C1 segment of cervical spinal cord (tissue), 14 donors: ENCODE measurements around the gene TMEM50B.
A peak's percentile ranks its signal among the peaks of the same experiment; 100 is the strongest.
"Not testable (repeated sequence)": the region's sequence is repeated elsewhere in the genome, so short reads cannot be mapped to it uniquely, and the experiment has no call there.

Experiments
- DNase-seq, 14 donors: peaks; one replicate each; lab custom pipeline; 2025; lab: John Stamatoyannopoulos, UW

Gene TMEM50B

GRCh38 chr21:33478182-33478581 is 1.6 kb downstream of the TMEM50B start:
- DNase-seq: no peak

- DNase-seq: no peak
These were observed 2.7 kb downstream of the TMEM50B start for GRCh38 chr21:33477066-33477465.

- no peak for DNase-seq
These were observed 6.4 kb downstream of the TMEM50B start for GRCh38 chr21:33473344-33473743.

- no peak for DNase-seq
These were observed 9.1 kb downstream of the TMEM50B start for GRCh38 chr21:33470701-33471100.

GRCh38 chr21:33469183-33469582 is 10.6 kb downstream of the TMEM50B start:
- not testable (repeated sequence) for DNase-seq

GRCh38 chr21:33461538-33462250 is 18.1 kb downstream of the TMEM50B start:
- DNase-seq: no peak

GRCh38 chr21:33458861-33459260 is 20.9 kb downstream of the TMEM50B start:
- no peak for DNase-seq

- DNase-seq: no peak
These were observed 23.9 kb downstream of the TMEM50B start for GRCh38 chr21:33455686-33456446.

DNA sequence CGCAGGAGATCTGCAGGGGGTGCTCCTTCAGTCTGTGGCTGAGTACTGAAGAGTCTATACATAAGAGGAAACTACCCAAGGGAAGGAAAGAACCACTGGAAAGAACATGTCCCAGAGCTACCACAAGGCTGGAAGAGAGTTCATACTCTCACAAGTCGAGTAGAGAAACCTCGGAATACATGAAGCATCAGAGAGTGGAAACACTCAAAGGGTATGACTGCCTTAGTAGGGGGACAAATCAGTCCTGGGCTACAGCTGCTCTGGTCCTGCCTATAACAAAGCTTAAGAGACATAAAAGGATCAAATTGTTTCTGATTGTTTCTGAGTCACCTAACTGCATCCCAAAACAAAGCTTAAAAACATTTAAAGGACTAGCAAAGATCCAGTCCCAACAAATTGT is 27.4 kb downstream of the TMEM50B start:
- no peak for DNase-seq

DNA sequence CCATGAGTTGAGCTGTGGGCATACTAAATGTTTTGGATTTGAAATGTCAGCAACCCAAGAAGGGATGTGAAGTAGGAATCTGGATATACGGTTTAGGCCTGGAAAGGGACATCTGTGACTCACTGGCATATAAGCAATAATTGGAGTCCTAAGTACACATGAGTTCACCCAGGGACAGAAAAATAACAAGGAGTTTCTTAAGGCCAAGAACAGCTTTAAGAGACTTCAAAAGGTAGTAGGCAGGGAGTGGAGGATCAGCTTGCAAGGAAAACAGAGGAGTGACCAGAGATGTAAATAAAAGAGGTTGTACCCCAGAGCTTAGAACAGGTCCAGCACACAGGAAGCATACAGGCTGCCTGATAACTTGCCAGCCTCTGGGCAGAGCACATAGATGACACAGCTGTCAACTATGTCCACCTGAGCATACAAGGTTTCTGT is 28.1 kb downstream of the TMEM50B start:
- DNase-seq: no peak

GRCh38 chr21:33449616-33450015 is 30.2 kb downstream of the TMEM50B start:
- DNase-seq: no peak

DNA sequence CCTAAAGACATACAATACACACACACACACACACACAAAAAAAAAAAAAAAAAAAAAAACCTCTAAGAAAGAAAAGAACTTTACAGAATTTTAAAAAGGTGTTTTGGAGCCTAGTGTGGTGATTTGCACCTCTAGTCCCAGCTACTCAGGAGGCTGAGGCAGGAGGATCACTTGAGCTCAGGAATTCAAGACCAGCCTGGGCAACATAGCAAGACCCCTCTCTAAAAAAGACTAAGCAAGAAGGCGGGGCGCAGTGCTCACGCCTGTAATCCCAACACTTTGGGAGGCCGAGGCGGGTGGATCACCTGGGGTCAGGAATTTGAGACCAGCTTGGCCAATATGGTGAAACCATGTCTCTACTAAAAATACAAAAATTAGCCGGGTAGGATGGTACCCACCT is 33.2 kb downstream of the TMEM50B start:
- DNase-seq: not testable (repeated sequence)

DNA sequence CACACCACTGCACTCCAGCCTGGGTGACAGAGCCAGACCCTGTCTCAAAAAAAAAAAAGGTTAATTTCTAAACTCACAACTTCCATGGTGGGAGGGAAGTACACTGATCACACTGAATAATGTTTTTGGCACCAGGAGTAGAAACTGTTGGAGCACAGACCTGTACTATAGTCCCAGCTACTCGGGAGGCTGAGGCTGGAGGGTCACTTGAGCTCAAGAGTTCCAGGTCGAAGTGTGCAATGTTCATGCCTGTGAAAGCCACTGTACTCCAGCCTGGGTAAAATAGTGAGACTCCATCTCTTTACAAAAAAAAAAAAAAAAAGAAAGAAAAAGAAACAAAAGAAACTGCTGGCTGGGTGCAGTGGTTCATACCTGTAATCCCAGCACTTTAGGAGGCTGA is 35.3 kb downstream of the TMEM50B start:
- DNase-seq: no peak

DNA sequence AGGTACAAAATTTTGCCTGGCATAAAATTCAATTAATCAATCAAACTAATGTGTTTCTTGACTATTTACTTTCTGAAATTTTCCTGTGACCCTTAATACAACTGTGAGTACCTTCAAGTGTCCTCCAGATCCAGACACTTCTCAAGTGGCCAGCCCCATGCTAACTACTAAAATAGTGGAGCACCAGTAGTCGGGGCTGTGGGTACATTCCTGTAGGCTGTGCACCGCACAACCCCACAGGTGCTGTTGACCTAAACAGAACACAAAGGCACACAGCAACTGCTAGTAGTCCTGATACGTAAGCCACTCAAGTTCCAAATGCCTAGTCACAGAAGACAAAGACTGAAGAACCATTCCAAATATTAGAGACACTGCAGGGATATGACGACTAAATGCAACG is 36.6 kb downstream of the TMEM50B start:
- no peak for DNase-seq

- no peak for DNase-seq
These were observed 38.0 kb downstream of the TMEM50B start for GRCh38 chr21:33441489-33442477.

DNA sequence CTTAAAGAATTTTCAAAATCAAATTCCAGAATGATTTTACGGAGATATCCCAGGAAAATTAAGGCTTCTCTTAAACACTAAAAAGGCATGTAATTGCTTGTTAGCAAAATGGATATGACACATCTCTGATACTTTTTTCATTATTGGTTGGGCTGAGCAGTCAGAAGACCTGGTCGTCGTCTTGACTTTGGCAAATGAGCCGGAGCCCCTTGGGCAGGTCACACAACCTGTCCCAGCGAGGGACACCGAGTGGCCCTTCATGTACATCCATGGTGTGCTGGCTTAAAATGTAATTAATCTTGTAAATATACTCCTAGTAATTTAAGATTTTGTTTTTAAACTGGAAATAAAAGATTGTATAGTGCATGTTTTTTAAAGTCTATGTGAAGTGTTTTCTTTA is 42.6 kb downstream of the TMEM50B start:
- no peak for DNase-seq

DNA sequence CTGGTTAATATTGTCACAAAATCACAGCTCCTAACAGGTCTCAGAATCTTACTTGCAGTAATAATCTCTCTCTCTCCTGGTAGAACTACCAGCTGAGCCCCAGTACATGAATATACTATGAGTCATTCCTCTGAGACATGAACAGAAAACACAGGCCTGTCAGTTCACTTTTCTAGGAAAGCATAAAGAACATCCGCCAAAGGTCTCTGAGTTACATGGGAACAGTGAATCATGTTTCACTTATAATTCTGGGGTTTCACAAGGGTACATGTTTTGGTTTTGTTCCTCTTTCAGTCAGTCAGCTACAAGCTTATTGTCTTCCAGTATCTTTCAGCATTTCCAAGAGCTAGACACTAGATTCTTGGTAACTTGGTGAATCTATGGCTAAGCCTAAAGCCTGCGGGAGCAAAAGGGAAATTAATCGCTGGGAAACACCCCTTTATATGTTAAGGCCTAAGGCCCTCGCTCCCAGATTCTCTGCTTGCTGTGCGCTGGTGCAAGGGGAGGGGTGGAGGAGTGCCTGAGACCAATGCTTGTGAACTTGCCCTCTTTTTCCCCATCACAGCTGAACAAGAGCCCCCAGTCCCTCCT is 44.9 kb downstream of the TMEM50B start:
- no peak for DNase-seq

DNA sequence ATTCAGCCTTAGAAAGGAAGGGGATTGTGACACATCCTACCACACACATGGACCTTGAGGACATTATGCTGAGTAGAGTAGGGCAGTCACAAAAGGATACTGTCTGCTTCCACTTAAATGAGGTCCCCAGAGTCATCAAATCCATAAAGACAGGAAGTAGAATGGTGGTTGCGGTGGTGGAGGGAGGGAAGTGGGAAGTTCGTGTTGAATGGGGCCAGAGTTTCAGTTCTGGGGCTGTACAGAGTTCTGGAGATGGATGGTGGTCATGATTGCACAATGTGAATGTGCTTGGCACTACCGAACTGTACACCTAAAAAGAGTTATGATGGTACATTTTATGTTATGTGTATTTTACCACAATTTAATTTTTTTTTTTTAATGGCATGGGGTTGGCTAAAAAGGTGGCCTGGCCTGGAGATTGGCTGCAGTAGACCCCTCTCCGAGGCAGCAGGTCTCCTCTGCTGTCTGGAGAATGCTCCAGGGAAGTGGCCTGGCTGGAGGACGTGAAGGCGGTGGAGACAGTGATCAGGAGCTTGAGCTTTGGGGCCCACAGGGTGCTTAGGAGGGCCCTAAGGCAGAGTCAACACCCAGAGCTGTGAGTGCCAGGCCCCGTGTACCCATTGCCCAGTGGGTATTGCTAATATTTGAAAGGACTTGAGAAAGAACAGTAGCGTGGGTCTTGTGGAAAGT is 46.2 kb downstream of the TMEM50B start:
- DNase-seq: peak in 3 of 14 donors; percentile 4 to 20 (median 7)

DNA sequence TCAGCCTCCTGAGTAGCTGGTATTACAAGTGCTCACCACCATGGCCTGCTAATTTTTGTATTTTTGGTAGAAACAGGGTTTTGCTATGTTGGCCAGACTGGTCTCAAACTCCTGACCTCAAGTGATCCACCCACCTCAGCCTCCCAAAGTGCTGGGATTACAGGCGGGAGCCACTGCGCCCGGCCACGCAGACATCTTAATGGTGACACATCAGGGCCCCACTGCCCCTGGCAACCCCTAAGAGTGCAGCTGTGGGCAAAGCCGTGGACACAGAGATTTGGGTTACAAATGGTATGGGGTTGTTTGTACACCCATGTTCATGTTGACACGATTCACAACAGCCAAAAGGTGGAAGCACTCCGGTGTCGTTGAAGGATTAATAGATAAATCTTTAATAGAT is 46.8 kb downstream of the TMEM50B start:
- DNase-seq: no peak

DNA sequence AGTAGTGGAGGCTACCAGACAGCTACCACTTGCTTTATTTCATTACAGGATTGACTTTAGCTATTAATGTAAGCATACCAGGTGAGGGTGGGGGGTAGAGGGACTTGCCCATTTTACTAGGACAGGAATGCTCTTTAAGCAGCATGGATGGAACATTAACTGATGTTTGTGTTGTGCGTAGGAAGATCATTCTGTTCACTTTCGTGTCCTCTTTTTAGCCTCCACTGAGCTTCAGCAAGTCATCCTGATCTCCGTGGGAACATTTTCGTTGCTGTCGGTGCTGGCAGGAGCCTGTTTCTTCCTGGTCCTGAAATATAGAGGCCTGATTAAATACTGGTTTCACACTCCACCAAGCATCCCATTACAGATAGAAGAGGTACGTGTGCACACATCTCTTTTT is 47.3 kb downstream of the TMEM50B start:
- DNase-seq: no peak

DNA sequence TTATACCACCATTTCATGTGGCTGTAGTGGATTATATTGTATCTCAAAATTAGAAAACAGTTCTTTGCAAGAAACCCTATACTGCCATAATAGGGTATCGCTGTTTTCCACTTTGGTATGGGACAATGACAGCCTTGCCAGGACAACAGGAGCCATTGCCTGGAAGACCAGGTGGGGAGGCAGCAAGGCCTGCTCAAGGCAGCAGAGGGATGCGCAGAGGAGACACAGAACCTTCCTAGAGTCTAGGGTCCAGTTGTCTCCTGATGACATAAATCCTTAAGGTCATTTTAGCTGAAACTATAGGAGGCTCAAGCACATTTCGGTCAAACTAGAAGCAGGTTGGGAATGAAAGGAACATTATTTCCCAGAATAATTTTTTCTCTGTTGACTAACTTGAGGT is 48.9 kb downstream of the TMEM50B start:
- no peak for DNase-seq
